ENCODE results near the gene SLC22A23.

DNA sequence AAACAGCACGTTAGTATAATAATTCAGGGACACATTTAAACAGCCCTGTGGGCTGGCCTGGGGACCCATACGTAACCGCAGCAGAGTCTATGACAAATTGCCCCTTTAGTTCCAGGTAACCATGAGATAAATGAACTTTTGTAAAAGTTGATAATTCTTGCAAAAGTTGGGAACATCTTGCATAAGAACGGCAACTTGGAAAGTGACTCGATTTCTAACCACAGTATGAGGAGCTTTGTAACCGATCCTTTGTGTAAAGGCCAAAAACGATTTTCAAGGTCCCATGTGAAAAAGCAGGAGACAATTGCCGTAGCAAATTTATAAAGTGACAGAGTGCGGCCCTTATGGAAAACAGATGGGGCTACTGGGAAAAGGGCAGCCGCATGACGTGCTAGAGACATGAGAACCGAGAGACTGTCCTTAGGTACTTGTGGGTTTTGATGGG is 116.5 kb downstream of the SLC22A23 start:
- TF ChIP-seq FOXK2 (IDR thresholded peaks at IDR 0.05) (no peak), TARDBP (IDR thresholded peaks at IDR 0.05) (no peak), FOXM1 (IDR thresholded peaks at IDR 0.05; ENCODE audit: borderline replicate concordance) (no peak), ARNT (IDR thresholded peaks at IDR 0.05) (no peak), LEF1 (IDR thresholded peaks at IDR 0.05; ENCODE audit: borderline replicate concordance) (no peak), BHLHE40 (IDR thresholded peaks at IDR 0.05; ENCODE audit: borderline replicate concordance) (no peak), SP1 (IDR thresholded peaks at IDR 0.05) (no peak), ZNF384 (IDR thresholded peaks at IDR 0.05) (no peak), SUZ12 (IDR thresholded peaks at IDR 0.05) (no peak), NFRKB (IDR thresholded peaks at IDR 0.05) (no peak)
- TF ChIP-seq, protein P1, sequence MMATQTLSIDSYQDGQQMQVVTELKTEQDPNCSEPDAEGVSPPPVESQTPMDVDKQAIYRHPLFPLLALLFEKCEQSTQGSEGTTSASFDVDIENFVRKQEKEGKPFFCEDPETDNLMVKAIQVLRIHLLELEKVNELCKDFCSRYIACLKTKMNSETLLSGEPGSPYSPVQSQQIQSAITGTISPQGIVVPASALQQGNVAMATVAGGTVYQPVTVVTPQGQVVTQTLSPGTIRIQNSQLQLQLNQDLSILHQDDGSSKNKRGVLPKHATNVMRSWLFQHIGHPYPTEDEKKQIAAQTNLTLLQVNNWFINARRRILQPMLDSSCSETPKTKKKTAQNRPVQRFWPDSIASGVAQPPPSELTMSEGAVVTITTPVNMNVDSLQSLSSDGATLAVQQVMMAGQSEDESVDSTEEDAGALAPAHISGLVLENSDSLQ (IDR thresholded peaks at IDR 0.05) = no peak

Measured in HEK293T (cell line).